ENCODE data around the gene TMEM202.
"Not testable (repeated sequence)": the region's sequence is repeated elsewhere in the genome, so short reads cannot be mapped to it uniquely, and the experiment has no call there.

TMEM202 gene, protein sequence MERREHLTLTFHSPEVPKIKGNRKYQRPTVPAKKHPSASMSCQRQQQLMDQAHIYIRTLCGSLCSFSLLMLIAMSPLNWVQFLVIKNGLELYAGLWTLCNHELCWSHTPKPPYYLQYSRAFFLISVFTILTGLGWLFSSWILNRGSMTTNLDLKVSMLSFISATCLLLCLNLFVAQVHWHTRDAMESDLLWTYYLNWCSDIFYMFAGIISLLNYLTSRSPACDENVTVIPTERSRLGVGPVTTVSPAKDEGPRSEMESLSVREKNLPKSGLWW

DNA sequence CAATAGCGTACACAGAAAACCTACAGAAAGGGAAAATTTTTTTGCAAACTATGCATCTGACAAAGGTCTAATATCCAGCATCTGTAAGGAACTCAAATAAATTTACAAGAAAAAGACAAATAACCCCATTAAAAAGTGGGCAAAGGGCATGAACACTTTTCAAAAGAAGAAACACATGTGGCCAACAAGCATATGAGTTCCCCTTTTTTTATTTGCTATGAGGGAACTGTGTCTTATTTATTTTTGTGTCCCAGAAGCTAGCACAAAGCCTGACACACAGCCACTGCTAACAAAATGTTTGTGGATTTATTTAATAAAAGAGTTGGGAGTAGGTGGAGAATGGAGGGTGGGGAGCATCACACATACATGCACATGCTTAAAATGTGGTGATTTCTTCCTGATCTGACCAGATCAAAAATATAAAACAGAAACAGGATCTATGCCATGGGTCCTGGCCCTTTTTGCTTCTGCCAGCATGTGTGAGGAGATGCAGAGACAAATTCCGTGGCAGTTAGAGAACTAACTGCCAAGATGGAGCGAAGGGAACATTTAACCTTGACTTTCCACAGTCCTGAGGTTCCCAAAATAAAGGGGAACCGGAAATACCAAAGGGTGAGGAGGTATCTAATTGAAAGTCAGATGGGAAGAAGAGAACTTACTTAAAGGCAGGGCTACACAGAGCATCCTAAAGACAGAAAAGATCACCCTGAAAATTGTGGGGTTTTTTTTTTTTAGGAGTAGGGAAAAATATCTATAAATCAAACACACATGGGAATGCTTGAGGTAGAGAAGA, at the start of gene TMEM202:
Gene TMEM202, plus strand, starts transcription at position 510 of the 793 bp plus-strand sequence. Its CDS starts 22 bp downstream, at position 532.
- no peak for DNase-seq (ENCODE audit: low spot score)

DNA sequence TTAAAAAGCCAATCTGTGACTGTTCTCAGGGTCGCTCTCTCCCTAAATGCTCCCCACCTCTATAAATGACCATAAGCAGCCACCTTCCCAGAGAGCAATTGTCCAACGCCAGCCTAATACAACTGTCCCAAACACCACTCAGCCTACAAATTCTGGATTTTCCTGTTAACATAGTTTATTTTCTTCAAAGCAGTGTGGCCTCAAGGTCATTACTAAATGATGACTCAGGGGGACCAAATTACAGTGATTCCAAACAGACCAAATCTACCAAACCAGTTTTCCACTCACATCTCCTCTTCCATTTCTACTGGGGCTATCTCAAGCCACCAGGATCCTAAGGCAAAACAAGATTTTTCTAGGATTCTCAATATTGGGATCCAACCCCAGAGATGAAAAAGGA, 44.8 kb upstream of the TMEM202 start:
- DNase-seq (ENCODE audit: low spot score), result no peak

DNA sequence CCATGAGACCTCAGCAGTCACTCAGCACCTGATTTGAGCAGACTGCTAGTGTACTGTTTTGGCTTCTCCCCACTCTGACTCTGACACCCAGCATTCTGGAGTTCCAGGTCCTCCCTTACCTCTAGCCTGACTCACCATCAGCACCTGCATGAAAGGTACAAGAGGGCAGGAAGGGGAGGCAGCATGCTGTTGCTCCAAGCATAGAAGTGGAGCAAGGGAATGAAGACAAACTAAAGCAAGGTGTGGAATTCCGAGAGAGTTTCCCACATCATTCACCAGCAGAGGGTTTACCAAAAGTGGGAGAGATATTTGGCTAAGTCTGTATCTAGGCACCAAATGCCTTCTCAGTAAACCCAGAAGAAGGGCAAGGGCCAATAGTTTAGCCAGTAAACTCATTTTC, 43.6 kb upstream of the TMEM202 start:
- no peak for DNase-seq (ENCODE audit: low spot score)

DNA sequence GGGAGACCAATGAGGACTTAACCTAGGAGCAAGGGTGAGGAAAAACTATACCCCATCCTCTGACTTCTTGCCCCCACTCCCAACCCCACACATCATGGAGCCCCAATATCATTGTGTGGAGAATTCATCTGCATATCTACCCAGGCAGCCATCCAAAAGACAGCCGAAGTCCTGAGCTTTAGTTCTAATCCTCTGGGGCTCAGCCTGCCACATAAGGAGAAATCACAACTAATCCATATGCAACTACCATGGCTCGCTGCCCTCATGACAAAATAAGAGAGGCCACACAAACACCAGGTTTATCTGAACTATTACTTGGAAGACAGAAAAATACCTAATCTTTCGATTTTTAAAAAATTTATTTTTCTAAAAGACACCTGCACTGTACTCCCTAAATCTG, 40.0 kb upstream of the TMEM202 start:
- no peak for DNase-seq (ENCODE audit: low spot score)

DNA sequence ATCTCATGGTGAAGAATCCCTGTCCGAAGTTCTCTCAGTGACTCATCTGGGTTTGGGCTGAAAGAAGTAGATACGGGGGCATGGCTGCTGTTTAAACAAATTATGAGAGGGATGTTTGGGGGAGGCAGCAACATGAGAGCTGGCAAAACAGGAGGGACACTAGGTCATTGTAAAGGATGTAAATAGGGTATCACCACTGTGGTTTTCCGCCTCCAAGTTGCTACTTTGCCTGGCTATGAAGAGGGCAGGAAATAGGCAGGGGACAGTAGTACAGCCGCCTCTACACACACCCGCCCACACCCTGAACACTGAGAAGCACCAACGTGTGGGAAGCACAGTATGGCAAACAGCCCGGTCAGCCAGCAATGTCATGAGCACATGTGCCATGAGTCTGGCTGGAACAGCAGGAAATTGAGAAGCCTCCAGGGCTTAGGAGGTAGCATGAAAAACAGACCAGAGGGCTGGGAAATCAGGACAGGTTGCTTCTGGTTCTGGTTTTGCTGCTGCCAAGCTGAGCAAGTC, 39.4 kb upstream of the TMEM202 start:
- no peak for DNase-seq (ENCODE audit: low spot score)

DNA sequence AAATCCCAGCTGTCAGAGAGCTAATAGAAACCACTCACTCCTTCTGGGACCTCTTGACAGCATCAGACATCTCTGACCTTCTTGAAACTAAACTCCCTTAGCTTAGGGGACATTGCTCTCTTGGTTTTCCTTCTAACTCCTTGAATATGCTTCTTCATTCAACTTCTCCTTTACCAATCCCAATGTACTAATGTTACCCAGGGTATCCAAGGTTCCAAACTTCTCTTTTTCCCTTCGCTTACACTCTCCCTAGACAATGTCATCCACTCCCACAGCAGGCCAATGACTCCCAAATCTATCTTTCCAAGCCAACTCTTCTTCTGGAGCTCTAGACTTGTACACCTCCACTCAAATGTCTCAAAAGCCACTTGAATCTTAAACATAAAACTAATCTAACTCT, 36.9 kb upstream of the TMEM202 start:
- DNase-seq (ENCODE audit: low spot score), result no peak

DNA sequence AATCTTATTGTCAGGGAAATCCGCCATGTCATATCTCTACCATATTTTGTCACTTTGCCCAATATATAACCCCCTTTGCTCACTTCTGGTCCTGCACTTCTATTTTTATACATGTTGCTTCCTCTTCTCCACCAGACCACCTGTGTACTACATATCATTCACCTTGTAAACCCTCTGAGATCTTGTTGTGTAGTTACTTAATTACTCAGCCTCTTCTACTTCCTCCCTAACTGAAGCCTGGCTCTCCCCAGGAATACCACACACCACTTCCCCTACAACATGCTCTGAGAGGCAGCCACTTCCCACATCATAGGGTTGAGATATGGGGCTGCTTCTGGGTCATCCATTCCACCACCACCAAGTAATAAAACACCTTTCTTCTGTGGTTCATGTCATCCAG, 32.3 kb upstream of the TMEM202 start:
- DNase-seq (ENCODE audit: low spot score), result no peak

DNA sequence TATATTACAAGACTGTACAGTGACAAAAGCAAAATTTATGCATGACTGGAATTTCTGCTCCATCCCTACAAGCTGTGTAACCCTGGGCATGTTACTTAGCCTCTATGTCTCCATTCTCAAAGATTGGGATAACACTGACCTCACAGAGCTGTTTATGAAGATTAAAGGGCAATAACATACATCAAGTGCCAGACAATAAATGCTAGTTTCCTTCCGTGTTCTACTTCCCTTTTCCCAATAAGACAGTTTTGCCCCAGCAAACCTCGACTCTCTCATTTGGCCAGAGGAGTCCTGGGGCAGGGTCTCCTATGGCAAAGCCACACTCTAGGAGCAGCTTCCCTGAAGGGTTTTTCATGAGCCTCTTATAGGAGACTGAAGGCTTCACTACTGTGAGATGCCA, 29.8 kb upstream of the TMEM202 start:
- DNase-seq (ENCODE audit: low spot score), result no peak

DNA sequence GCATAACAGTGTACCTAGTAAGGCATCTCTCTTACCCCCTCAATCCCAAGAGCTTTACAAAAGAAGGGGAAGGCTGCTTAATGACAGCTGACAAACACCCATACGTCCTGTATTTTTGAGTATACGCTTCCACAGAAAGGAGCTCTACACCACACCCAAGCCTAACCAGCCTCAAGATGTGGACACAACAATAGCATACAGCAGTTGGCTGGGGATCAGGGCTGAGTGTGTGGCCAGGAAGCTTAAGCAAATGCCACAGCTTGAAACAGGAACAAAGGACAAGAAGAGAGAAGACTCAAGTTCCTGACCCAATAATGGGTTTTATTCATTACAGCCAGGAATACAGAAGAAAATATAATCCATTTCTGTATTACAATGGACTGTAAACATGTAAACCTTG, 29.2 kb upstream of the TMEM202 start:
- no peak for DNase-seq (ENCODE audit: low spot score)

DNA sequence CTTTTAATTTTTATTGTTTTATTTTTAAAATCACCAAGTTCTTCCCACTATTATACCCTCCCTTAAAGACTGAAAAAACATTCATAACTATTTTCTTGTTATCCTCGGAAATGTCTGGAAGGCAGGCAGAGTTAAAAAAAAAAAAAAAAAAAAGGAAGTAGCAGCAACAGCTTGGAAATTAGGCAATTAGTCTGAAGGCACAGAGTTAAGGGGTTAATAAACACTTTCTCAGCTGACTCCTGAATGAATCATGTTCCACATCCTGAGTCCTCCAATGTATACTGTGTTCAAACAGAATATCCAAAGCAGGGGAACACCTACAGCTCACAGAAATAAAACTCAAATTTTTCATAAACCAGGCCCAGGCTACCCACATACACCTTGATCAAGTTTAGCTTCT, 28.1 kb upstream of the TMEM202 start:
- no peak for DNase-seq (ENCODE audit: low spot score)

DNA sequence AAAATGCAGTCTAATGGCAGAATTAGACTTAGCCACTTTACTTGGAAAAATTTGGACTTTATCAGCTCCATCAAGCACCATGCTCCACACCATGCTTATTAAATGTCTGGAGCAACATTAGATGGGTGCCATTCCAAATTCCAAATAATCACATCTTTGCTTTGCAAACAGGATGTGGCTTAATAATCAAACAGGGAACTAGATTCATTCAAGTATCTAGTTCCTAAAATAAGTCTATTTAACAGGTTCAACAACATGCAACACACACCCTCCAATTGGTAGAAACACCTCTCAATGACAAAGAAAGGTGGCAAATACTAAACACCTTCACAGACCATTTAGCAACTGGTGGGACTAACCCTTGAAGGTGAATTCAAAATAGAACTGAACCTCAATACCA, 25.7 kb upstream of the TMEM202 start:
- no peak for DNase-seq (ENCODE audit: low spot score)

DNA sequence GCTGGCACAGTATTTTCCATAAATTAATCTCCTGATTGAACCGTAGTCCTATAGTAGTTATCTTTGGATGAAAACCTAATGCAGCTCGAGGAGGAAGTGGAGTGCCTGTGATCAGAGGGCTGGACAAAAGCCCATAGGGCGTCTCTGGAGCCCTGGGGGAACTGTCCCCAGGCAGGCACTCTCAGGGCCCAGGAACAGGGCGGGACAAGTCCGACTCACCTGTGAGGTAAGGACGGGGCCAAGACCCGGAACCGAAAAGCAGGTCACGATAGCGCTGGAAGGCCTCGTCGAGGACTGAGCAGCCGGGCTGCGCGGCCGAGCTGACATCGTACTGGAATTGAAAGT, 22.6 kb upstream of the TMEM202 start:
- DNase-seq (ENCODE audit: low spot score), result peak; percentile 41

DNA sequence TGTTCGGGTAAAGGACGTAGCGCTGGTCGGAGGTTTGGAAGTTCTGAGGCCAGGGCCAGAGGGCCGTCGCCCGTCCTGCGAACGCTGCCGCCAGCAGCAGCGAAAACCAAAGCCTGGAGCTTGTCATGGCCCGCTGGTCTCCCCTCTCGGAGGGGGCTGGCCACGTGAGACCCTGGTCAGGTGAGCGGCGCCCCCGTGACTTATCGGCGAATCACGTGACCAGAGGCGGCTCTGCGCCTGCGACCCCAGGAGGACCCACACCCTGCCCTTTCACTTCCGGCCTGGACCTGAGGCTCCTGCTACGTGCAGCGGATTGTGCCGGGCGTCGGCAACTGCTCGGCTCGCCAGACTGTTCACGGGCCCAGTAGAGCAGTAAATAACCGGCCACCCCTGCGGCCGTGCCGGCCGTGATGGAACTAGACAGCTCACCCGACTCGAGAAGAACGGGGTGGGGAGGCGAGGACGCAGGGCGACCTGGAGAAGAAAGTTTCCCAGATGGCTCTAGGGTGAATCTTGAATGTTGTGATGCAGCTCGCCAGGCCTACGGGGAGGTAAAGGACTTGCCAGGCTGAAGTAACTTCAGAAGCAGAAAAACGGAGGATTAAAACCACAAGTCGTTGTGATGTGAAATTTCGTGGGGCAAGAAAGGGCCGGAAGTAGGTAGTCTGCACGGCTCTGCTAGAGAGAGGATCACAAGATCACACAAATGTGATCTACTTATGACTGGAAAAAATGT, 22.1 kb upstream of the TMEM202 start, which contains the start of gene HEXA:
Gene HEXA, minus strand, starts transcription at position 169 of the 736 bp plus-strand sequence. Its CDS starts 42 bp downstream, at position 127.
- peak; percentile 55 for DNase-seq (ENCODE audit: low spot score)

DNA sequence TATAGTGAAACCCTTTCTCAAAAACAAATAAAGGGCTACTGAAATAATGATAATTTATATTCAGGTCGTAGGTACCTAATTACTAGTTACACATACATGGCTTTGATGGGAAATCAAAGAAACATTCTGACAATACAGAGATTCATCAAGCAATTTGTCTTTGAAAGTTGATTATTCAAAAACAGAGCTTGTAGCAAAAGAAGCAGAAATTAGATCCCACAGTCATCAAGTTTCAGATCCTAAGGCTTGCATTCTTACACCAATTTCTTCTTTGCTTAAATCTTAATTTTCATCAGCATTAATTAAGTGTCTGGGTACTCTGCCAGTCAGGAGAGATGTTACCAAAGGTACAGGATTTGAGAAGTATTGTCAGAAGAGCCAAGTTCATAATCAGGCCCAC, 20.8 kb upstream of the TMEM202 start:
- DNase-seq (ENCODE audit: low spot score), result no peak

DNA sequence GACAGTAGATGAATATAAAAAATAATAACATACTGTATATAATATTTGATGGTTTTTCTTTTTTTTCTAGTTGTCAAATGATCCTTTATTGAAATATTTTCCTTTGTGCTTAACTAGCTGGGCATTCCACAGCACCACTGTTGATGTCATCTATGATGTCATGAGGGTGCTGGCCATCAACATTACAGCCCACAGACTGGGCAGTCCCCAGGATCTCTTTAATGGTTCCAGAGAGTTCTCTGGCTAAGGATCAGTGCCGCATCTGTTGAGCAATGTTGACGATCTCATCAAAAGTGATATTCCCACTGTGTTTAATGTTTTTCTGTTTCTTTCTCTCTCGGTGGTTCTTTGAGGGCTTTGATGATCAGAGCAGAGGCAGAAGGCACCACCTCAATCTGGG, 19.0 kb upstream of the TMEM202 start:
- not testable (repeated sequence) for DNase-seq (ENCODE audit: low spot score)

DNA sequence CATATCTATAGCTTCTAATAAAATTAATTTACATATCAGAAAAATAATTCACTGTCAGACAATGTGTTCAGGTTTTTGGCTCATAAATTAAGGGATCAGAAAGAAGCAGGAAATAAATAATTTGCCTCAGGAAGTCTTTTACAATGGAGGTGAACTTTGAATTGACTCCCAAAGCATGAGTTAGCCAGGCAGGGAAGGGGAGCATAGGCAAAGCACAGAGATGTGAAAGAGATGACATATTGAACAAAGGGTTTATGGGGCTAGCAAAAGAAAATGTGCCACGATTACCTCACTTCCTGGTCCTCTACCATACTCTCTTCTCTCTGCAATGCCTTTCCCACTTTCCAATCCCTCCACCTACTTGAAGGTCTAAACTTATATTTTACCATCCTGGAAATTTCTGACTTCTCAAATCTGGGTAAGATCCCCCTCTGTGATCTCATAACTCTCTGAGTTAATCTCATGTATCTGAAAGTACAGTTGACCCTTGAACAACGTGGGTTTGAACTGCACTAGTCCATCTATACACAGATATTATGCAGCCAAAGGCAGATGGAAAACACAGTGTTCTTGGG, 18.2 kb upstream of the TMEM202 start:
- DNase-seq (ENCODE audit: low spot score), result no peak

DNA sequence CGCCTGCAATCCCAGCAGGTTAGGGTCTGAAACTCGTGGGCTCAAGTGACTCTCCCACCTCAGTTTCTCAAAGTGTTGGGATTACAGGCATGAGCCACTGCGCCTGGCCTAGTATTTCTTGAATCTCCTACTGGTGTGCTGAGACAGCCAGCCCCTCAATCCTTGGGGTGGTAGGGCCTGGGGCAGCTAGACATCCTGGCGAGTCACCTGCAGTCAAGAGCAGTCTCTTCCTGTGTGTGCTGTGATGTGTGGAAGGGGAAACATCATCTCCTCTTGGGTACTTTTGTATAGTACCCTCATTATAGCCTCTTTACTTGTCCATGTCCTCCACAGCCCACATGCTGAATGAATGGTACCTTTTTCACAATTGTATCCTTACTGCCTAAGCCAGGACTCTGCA, 17.4 kb upstream of the TMEM202 start:
- no peak for DNase-seq (ENCODE audit: low spot score)

DNA sequence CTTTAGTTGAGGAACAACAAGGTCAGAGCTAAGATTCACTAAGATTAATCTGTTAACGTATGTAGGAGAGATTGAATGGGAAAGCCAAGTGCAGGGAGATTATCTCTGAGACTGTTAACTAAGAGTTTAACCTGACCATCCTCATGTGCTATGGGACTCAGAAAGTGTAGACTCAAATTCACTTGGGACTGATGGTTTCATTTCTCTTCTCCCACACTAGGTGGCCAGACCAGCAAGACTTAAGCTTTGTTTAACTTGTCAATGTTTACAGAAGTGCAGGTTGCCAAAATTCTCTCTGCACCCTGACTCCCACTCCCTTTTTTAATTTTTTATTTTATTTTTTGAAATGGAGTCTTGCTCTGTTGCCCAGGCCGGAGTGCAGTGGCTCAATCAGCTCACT, 16.0 kb upstream of the TMEM202 start:
- DNase-seq (ENCODE audit: low spot score), result no peak

DNA sequence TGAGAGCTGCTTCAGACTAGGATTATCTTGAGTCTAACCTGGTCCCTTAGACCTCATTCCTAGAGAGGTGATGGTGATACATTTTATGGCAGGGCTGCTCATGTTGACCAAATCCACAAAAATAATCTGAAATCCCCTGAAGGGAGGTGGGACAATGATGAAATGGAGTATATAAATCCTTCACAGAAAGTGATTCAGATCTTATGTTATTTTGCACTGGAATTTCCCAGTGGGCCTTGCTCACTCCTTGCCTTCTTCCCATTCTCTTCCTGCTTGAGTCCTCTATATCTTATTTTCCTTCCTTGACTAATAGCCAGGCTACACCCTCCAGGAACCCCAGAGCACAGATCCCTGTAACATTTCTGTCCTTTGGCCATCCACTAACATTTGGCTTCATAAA, 10.4 kb upstream of the TMEM202 start:
- no peak for DNase-seq (ENCODE audit: low spot score)

DNA sequence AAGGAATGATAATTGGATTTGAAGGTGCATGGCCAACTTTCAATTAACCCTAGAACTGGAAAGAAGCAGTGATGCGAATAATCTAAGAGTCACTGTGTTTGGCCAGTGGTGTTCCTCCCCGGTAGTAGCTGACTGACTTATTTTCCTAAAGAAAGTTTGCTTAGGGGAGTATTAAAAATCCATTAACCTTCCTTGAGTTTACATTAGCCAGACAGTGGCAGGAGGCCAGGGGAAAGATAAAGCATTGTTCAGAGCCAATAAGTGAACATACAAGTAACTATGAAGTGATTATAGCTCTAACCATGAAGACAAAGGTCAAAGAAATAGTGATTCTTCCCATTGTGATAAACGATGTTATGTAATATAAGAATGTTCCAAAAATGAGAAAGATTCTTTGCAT, 8.9 kb upstream of the TMEM202 start:
- DNase-seq (ENCODE audit: low spot score), result no peak

DNA sequence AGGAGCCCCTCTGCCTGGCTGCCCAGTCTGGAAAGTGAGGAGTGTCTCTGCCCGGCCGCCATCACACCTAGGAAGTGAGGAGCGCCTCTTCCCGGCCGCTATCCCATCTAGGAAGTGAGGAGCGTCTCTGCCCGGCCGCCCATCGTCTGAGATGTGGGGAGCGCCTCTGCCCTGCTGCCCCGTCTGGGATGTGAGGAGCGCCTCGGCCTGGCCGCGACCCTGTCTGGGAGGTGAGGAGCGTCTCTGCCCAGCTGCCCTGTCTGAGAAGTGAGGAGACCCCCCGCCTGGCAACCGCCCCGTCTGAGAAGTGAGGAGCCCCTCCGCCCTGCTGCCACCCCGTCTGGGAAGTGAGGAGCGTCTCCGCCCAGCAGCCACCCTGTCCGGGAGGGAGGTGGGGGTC, 1.8 kb upstream of the TMEM202 start:
- DNase-seq (ENCODE audit: low spot score), result not testable (repeated sequence)

DNA sequence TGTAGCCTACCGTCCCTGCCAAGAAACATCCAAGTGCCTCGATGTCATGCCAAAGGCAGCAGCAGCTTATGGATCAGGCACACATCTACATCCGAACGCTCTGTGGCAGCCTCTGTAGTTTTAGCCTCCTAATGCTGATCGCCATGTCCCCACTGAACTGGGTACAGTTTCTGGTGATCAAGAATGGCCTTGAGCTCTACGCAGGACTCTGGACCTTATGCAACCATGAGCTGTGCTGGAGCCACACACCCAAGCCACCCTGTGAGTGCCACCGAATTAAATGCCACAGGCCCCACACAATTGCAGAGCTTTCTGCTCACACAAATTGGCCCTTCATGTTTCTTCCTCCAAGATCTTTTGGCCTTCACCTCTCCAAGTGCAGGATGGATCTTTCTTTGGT, 543 bp downstream of the TMEM202 start:
- no peak for DNase-seq (ENCODE audit: low spot score)

All from hematopoietic multipotent progenitor cell treated with erythropoietin and hydrocortisone succinate and interleukin-3 and kit ligand, for 15 days (in vitro differentiated cells).